ENCODE measurements around the gene AAK1.
A peak's percentile ranks its signal among the peaks of the same experiment; 100 is the strongest.

AAK1 gene

DNA sequence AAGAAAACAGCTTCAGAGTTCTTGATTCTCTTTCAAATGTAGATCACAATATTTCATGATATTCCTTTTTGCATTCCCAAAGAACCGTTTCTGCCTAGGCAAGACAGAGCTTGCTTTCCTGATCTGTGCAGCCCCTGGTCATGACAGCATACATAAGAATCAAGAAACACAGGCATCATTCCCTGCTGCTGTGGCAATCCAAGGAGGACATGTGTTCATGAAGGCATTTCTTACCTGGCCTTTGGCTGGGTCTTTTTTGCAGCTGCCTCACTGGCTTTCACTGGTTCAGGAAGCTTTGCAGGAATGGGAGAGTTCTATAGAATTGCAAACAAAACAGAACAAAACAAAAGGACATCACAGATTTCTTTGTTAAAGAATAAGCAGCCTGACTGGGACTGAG, 118.7 kb downstream of the AAK1 start:
- DNase-seq, result no peak

DNA sequence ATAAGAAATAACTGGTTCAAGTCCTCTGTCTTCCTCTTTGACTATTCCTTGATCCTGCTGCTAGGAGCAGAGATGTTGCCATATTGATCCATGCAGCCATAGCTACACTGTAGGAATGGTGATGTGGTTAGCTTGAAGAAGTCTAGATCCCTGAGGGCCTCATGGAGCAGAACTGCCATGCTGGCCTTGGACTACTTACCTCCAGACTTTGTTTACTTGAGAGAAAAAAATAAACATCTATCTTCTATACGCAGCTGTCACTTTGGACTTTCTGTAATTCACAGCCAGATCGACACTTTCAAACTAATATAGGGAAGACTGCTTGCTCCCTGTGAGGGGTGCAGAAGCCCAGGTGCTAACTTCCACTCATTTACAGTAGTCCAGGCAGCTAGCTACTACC, 121.8 kb downstream of the AAK1 start:
- DNase-seq, result no peak

DNA sequence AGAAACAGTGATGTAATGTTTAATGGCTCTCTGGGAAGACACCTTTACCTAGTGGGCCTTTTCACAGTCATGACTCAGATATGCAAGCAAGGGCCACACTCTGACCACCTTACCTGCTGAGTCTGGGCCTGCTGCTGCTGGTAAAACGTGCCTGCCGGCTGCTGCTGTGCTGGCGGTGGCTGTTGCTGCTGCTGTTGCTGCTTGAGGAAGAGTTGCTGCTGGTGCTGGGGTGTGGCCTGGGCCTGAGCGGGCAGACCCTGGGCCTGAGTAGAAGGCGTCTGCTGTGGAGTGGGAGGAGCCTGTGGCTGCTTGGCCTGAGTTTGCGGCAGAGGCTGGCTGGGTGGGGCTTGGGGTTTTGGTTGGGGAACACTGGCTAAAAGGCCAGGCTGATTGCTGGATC, 124.7 kb downstream of the AAK1 start:
- no peak for DNase-seq

DNA sequence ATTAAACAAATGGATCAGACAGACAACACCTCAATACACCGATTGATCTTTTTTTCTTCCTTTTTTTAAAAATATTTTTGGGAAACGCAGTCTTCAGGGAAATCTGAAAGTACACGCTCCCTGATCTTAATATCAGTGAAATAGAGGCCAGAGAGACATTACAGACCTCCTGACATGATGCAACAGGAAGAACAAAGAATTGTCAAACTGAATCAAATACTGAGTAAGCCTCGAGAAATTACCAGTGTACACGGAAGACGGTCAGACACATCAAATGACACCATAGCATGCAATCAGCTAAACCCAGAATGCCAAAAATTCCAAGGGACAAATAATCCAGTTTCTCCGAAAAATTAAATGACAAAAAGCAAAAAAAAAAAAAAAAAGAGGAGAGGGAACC, 126.1 kb downstream of the AAK1 start:
- DNase-seq, result no peak

DNA sequence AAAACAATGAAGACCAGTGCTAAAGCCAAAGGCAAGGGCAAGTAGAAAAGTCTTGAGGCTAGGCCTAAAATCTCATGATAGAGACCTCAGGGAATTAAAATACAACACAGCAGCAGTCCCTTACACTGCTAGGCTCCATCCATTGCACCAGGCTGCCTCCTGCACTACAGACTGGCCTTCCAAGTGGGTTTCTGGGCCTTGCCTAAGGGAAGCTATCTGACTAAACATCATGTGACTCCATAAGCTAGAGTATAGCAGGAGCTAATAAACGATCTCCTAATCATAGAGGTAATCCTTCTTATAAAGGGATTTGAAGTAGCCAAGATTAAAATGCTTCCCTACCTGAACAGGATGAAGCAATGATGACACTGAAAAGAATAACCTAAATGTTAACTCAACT, 128.7 kb downstream of the AAK1 start:
- no peak for DNase-seq

DNA sequence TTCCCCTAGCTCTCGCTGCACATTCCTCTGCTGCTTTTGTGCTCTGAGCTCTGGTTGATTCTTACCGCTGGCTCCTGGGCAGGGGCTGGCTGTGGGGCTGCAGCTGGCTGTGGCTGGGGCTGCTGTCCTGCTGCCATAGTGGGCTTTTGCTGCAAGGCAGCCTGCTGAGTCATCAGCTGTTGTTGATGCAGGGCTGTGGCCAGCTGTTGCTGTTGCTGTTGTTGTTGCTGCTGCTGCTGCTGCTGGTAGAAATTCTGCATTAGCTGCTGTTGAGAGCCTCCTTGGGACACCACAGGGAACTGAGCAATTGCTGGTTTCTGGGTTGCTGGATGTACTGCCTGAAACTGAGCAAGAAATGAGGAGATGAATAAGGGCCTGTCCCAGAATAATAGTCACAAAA, 129.1 kb downstream of the AAK1 start:
- no peak for DNase-seq

DNA sequence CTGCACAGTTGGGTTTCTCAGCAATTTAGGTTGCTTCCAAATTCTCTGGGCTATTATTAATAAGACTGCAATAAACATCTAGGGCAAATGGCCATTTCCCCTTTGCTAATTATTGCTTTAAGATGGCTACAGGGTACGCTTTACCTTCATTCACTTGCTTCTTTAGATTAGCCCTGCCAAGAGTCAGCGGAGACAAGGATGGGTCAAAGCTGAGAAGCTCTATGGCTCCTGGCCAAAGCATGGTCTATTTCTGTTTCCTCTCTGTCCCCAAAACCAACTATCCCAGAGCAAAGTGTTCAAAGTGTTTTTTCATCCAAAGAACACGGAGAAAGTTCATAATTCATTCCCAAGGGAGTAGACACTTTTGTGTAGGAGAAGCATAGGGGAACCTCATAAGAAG, 131.1 kb downstream of the AAK1 start:
- DNase-seq, result no peak

DNA sequence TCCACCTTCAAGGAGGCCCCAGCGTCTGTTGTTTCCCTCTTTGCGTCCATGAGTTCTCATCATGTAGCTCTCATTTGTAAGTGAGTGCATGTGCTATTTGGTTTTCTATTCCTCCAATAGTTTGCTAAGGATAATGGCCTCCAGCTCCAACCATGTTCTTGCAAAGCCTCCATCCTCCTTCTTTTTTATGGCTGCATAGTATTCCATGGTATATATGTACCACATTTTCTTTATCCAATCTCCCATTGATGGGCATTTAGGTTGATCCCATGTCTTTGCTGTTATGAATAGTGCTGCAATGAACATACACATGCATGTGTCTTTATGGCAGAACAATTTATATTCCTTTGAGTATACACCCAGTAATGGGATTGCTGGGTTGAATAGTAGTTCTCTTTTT, 133.3 kb downstream of the AAK1 start:
- no peak for DNase-seq

DNA sequence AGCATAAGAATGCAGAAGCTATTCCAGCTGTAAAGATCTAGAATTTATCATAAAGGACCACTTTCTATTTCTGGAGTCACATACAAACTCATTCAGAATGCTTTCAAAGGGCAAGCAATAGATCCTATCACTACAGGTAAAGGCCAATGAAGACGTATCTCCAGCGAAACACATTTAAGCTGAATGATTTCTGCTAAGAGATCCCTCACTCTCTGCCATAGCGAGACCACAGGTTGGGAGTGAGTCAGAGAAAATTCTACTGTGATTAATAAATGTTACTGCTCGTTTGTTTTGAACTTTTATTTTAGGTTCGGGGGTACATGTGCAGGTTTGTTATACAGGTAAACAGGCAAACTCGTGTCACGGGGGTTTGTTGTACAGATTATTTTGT, 133.8 kb downstream of the AAK1 start:
- no peak for DNase-seq

DNA sequence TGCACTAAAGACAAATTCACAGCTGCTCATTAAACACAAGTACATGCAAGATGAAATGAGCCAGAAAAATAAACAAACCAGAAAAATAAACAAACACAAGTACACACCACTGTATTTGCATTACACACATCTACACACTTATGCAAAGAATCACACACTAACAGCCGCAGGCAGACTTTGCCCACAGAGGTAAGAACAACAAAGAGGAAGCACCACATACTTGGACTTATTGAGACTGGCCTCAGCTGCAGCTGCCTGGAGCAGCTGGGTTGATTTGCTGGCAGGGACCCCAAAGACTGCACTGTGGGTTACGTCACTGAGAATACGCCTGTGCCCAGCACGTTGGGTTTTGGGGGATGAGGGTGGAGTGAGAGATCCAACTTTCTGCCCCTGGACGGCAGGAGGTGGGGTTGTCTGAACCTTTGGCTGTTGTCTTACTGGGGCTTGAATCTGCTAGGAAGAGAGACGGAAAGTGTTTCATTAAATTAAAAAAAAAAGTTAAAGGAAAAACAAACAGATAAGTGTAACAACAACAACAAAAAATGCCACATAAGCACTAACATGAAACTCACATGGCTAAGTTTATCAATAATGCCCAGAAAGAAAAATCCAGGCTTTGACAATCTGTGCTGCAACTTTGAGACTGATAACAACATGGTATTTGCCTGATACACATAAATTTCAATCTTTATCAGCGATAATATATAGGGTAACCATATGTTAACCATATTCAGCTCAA, 134.4 kb downstream of the AAK1 start:
- DNase-seq, result no peak

DNA sequence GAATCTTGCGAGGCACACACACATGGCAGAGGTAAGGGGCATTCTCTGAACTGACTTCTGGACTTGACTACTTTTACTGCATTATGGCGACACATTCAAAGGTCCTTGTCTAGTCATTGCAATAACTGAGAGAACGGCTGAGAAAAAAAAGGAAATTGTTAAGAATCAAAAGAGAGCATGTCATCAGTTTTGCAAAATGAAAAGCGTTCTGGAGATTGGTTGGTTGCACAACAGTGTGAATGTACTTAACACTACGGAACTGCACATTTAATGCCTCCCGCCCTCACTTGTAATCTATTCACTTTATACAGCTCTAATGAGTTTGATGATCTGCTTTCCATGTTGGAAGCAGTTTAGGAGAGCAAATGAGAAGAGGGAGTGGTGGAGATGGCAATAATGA, 137.8 kb downstream of the AAK1 start:
- no peak for DNase-seq

DNA sequence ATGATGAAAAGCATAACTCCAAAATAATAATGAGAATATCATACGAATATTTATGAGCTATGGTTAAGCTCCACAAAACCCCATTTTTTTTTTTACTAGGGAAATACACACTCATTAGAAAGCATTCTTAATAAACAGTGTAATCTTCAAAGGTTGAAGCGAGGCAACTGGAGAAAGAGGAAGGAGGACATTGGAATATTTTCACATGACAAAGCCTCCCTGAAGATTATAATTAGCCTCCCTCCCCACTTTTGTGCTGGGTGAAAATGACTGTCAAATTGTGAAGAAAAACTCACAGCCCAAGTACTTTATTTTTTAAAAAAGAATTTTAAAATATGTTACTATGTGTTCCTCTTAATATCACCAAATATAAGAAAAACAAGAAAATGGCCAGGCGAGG, 142.2 kb downstream of the AAK1 start:
- no peak for DNase-seq

DNA sequence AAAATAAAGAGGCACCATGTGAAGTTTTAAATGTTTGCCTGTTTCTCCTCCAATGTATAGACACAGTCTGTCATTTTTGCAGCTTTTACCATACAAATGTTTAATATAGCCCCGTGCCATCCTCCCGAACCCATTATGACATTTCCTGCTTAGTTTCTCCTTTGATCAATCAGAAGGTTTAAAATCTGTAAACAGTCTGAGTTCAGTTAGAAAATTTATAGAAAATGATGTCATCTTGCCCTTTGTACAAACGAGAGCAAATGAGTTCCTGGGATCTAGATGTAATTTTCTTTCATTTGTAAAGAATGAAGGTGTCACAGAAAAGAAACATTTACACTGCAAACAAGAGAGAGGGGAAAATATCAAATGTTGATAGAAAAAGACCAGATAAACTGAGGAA, 143.6 kb downstream of the AAK1 start:
- no peak for DNase-seq

DNA sequence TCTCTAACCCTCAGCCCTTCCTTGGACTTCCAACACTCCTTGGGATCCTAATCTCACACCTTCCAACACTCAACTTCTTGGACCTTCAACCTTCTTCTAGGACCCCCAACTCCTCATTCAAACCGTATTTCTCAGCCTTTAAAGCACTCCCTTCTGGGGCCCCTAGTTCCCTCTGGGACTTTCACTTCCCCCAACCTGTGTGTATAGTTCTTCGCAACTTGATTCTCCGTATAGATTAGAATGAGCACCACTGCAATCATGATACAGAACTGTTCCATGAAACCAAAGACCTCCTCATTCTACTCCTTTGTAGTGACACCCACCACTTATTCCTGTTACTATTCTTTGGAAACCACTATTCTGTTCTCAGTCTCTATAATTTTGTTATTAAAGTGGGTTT, 144.3 kb downstream of the AAK1 start:
- no peak for DNase-seq

DNA sequence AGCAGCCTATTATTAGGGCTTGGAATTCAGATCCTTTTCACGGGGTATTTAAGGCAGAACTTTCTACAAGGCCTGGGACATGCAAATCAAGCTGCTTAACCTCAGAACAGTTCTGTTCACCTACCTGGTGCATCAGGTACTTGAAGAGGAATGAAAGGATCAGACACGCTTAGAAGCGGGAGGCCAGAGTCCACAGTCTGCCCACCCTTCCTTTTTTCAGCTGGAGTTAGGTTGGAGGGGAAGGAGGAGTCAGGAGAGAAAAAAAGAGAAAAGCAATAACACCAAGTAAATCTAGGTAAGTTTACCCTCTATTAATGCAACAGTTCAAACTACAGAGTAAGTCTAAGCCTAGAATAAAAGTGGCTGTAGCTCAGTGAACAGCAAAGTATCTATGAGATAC, 147.7 kb downstream of the AAK1 start:
- no peak for DNase-seq

DNA sequence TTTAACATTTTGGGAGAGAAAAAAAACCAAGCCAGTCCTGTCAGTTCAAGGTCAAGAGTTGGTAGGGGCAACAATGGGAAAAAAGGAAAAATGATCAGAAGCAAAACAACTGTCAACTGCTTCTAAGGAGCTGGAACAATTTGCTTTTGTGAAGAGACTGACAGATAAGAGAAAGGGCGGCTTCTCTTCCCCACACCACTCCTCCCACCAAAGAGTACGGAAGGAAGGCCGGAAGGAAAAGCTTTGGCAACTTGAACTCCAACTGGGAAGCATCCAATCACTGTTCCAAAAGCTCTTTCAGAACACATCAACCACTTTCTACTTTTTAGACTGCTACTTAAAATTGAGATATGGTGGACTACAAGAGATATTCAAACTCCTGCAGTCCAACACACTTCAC, 148.5 kb downstream of the AAK1 start:
- DNase-seq, result no peak

DNA sequence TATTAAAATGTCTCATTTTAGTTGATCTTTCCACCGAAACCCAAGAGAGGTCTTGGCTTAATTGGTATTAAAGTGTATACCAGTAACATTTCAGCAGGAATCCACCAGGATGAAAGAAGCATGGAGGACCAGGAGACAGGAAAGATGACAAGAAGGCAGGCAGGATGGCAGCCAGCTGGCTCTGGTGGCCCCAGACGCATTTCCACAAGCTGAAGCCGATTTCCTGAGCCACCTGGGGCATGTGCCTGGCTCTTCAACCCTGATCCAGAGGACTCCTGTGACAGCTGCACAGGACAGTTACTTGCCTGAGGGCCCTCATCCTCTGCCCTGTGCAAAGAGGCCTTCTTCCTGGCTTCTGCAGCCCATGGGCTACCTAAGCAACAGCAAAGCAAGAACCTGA, 149.4 kb downstream of the AAK1 start:
- DNase-seq, result no peak

DNA sequence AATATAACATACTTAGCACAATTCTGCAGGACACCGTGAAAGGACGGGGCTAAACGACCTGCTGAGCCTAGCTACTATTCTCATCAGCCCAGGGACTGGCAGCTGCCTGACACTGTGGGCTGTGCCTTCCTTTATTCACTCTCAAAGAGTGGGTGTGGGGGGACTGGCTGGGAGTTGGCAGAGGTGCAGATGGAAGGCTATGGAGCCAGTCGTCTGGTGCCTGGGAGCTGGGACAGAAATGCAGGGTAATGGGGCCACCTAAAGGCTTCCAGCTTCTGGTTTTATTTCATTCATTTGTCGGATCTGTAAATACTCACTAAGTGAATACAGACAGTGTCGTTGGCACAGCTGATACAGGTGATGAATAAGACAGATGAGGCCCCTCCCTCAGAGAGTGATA, 150.3 kb downstream of the AAK1 start:
- DNase-seq, result no peak

DNA sequence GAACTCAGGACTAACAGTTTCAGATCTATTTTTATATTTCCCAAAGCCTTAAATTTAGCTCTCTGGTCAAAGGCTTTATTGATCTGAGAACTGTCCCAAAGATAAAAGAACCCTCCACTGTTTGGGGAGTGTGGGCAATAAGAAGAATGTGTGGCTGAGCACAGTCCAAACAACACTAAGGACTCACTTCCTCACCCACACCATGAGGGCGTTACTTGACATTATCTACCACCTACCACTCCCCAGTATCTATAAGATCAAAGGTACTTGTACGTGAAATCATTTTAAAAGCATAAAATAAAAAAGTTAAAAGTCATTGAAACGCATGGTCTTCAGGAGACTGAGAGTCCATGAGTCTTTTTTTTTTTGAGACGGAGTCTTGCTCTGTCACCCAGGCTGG, 151.7 kb downstream of the AAK1 start:
- DNase-seq, result no peak

DNA sequence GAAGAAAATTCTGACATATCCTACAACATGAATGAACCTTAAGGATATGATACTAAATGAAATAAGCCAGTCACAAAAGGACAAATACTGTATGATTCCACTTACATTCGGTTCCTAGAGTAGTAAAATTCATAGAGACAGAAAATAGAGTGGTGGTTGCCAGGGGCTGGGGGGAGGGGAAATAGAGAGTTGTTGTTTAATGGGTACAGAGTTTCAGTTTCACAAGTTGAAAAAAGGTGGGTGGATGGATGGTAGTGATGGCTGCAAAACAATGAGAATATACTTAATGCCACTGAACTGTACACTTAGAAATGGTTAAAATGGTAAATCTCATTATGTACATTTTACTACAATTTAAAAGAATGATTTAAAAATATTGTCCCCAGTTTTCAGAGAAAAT, 153.1 kb downstream of the AAK1 start:
- DNase-seq, result peak; percentile 39

DNA sequence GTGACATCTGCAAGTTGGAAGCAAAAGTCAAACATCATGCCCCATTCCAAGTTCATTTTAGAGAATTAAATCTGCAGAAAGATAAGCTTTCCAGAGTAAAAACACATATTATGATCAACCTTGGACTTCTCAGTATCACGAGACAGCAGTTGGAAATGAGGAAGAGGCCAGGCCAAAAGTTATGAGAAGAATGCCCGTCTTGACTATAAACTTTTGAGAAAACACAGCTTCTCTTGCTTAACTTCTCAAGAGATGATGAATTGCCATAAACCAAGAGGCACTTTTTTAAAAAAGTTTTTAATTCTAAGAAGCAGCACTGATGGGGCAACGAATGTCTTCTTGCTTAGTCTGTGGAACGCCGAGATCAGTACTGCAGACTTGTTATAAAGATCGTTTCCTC, 153.7 kb downstream of the AAK1 start:
- no peak for DNase-seq

DNA sequence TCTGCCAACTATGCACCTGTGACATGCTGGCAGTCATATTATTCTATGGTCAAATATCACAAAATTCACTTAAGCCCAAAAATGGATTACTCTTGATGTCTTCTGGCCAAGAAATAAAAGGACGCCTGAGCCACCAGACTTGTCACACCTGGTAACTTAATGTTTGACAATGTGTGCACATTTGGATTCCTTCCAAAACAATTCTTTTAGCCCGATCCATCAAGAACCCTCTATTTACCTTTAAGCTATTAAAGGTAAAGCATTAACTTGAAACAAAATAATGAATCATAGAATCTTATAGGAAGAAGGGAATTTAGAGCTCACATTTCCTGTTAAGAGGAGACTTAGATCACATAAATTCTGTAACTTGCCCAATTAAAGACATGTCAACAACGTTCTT, 159.8 kb downstream of the AAK1 start:
- DNase-seq, result no peak

DNA sequence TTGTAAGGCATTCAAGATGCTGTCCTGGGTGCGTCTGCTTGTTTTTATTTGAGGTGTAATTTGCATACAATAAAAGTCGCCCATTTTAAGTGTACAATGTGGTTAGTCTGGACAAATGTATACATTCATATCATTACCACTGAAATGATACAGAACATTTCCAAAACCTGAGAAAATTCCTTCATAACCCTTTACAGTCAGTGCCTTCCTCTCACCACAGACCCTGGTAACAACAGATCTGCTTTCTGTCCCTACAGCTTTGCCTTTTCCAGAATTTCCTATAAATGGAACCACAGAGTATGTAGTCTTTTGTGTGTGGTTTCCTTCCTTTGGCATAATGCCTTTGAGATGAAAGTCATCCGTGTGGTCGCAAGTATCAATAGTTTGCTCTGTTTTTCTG, 160.5 kb downstream of the AAK1 start:
- DNase-seq, result no peak

DNA sequence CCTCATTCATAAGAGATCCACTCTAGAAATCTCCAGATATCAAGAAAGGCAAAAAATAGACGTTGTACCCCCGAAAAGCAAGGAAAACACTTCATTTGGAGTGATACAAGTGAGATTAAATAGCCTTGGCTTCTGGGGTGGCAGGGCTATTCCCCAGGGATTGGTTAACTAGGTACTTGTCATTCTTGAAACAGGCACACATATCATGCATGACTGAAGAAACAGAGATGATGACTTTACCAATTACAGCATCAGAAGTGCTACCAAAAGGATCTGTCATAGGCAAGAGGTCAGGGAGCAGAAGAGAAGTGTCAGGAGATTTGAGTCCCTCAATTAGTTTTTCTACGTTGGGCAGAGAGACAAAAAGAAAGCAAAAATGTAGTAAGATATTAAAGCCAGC, 161.1 kb downstream of the AAK1 start:
- no peak for DNase-seq

DNA sequence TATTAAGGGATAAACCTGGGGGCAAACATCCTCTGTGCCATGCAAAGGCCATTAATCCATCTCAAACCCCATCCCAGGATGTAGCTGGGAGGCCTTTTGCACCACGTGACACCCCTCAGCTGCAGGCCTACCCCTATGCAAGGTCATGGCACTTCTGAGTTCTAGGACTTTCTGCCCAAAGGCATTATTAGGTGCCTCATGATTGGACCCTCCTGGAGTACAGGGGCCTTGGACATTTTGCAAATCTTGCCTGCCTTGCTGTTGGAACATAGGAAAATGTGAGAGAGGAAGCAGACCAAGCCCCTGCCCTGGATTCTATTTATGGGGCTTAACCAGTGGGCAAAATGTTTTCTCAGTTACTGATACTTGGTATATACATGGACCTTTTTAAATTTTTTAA, 162.1 kb downstream of the AAK1 start:
- no peak for DNase-seq

DNA sequence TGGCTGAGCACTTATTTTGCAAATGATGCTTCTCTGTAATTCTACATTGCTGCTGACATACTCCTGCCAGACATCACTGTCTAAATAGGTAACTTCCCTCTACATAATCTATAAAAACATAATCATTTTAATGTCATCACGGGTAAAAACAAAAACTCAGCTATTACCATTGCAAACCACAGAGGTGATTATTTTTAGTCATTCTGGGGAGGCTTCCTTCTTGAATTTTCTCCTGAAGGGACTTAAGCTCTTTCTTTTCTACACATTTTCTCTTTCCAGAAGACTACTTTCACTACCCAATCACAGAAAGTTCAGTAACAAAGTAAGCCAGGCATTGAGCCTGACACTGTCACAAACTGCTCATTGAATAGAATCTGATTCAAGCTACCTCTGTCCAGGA, 165.9 kb downstream of the AAK1 start:
- no peak for DNase-seq
